Transverse colon (tissue), 4 donors: ENCODE measurements around the gene STAT5A. TPM values are rescaled to one million over a fixed set of nuclear protein-coding genes. Genes with fewer than 3 reads are reported as not detected.
"Not testable (repeated sequence)": the region's sequence is repeated elsewhere in the genome, so short reads cannot be mapped to it uniquely, and the experiment has no call there.

Experiments used
- DNase-seq: peaks from one replicate; pipeline ENCODE4 v3.0.0-alpha.2; 2019
- H3K27ac ChIP-seq, 4 donors: fragments of 200-600 bp; sonication (generic); 2 replicates each; pipeline ENCODE4 v1.5.1; 2016 to 2018; ENCODE audit warnings: inconsistent platforms in 4 of 4
- H3K27me3 ChIP-seq: fragments of 200-600 bp; sonication (generic); 2 replicates; pipeline ENCODE4 v1.5.1; 2017; ENCODE audit warnings: inconsistent platforms
- H3K36me3 ChIP-seq, 4 donors: fragments of 200-600 bp; sonication (generic); 2 replicates each; pipeline ENCODE4 v1.5.1; 2017 to 2019; ENCODE audit warnings: inconsistent platforms in 4 of 4
- H3K4me1 ChIP-seq, 4 donors: fragments of 200-600 bp; sonication (generic); 2 replicates each; pipeline ENCODE4 v1.5.1; 2017 to 2020; ENCODE audit warnings: inconsistent platforms in 4 of 4
- H3K4me3 ChIP-seq, 4 donors: fragments of 200-600 bp; sonication (generic); 1 replicate in 1 of 4; 2 replicates in 3 of 4; pipeline versions ENCODE4 v1.5.1 to v1.6.1; 2017 to 2019; ENCODE audit warnings: inconsistent platforms in 4 of 4
- H3K9me3 ChIP-seq, 2 donors: fragments of 200-600 bp; sonication (generic); 2 replicates each; pipeline ENCODE4 v1.5.1; 2017 to 2019; ENCODE audit warnings: inconsistent platforms in 2 of 2
- EP300 ChIP-seq: sonication (generic); formaldehyde crosslinking; IDR thresholded peaks from one replicate; pipeline ENCODE4 v1.6.1; 2017; ENCODE audit warnings: antibody characterized with exemption, low read depth
- POLR2A ChIP-seq: fragments of 450-650 bp; IDR thresholded peaks from one replicate; pipeline ENCODE4 v1.6.1; 2016; ENCODE audit warnings: antibody characterized with exemption, mild to moderate bottlenecking, moderate library complexity
- POLR2AphosphoS5 ChIP-seq, 3 donors: sonication (generic); formaldehyde crosslinking; IDR thresholded peaks; one replicate each; pipeline ENCODE4 v1.6.1; 2016; ENCODE audit warnings: antibody characterized with exemption in 3 of 3
- WGBS, 2 donors: methylation state at CpG; one replicate each; pipeline ENCODE4 v1.1.5; 2018; ENCODE audit warnings: low coverage in 1 of 2; 5-methylcytosine and 5-hydroxymethylcytosine counted together
- in situ Hi-C, 4 donors: fragments of 200-750 bp; cut with MboI; loops; one replicate each; pipeline versions ENCODE4 v1.15.0 to v1.15.1; 2017; ENCODE audit warnings: low sequenced_read_pairs in 3 of 4, low pct_ligation_motif_present in 1 of 4, low pct_unique_long_range_greater_than_20kb in 1 of 4
- intact Hi-C: fragments of 100-400 bp; cut with DNase I; formaldehyde crosslinking; loops from one replicate; pipeline ENCODE4 v1.15.1; 2023; ENCODE audit warnings: low total_unique reads
- total RNA-seq, 4 donors: library from RNA; depleted of rRNA; stranded (reverse); fragments of >200 nt; gene quantifications; one replicate each; pipeline ENCODE4 v1.1.0, GENCODE V29; 2016
- TF ChIP-seq, protein P1 (sequence below), 5 experiments: fragments of 200-600 bp in 3 of 5; fragments of 450-650 bp in 2 of 5; sonication (generic) in 3 of 5; IDR thresholded peaks; 1 replicate in 2 of 5; 2 replicates in 3 of 5; pipeline ENCODE4 v1.5.1; 2016 to 2017; ENCODE audit warnings: antibody characterized with exemption in 5 of 5, inconsistent platforms in 3 of 5, mild to moderate bottlenecking in 2 of 5, moderate library complexity in 1 of 5

The STAT5A gene
- 10 to 100 TPM; 36.2 to 93.7 (median 50.3) TPM for total RNA-seq

DNA sequence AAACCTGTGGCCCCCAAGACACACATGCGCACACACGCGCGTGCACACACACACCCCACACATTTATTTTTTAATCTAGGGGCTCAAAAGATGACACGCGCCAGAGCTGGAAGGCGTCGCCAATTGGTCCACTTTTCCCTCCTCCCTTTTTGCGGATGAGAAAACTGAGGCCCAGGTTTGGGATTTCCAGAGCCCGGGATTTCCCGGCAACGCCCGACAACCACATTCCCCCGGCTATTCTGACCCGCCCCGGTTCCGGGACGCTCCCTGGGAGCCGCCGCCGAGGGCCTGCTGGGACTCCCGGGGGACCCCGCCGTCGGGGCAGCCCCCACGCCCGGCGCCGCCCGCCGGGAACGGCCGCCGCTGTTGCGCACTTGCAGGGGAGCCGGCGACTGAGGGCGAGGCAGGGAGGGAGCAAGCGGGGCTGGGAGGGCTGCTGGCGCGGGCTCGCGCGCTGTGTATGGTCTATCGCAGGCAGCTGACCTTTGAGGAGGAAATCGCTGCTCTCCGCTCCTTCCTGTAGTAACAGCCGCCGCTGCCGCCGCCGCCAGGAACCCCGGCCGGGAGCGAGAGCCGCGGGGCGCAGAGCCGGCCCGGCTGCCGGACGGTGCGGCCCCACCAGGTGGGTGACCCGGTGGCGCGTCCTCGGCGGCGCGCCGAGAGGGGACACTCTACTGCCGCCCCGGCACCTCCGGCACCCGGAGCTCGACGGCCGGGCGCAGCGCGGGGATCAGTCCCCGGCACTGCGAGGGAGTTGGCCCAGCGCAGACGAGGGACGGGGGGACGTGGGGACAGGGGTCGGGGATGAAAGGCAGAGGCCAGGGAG, at the start of gene STAT5A:
Gene STAT5A (plus strand): TSS at position 522 of the 826 bp plus-strand sequence. CDS start 914 bp downstream, outside the sequence.
- WGBS, 2 donors = 0 to 12% methylated on average over 1 to 21 of the region's 88 CpGs
- in situ Hi-C loops (no loop called here), intact Hi-C loops (no loop called here)
- Histone ChIP-seq H3K4me1 (peaks cover 7 to 38% (median 27%) of the 10 kb centered on the region in 4 donors), H3K27ac (peak within 1 kb of the TSS; percentile 85 to 89 (median 88)), H3K36me3 (no peaks in the 10 kb centered on the region), H3K9me3 (no peaks in the 10 kb centered on the region), H3K4me3 (peak within 1 kb of the TSS; percentile 31 to 71 (median 48)), H3K27me3 (no peaks in the 10 kb centered on the region)
- peak; percentile 92 for DNase-seq
- TF ChIP-seq POLR2A (peak; percentile 67), EP300 (no peak), POLR2AphosphoS5 (IDR thresholded peaks at IDR 0.05) (peak; percentile 76 to 94 (median 86))
- TF ChIP-seq, protein P1, sequence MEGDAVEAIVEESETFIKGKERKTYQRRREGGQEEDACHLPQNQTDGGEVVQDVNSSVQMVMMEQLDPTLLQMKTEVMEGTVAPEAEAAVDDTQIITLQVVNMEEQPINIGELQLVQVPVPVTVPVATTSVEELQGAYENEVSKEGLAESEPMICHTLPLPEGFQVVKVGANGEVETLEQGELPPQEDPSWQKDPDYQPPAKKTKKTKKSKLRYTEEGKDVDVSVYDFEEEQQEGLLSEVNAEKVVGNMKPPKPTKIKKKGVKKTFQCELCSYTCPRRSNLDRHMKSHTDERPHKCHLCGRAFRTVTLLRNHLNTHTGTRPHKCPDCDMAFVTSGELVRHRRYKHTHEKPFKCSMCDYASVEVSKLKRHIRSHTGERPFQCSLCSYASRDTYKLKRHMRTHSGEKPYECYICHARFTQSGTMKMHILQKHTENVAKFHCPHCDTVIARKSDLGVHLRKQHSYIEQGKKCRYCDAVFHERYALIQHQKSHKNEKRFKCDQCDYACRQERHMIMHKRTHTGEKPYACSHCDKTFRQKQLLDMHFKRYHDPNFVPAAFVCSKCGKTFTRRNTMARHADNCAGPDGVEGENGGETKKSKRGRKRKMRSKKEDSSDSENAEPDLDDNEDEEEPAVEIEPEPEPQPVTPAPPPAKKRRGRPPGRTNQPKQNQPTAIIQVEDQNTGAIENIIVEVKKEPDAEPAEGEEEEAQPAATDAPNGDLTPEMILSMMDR (IDR thresholded peaks at IDR 0.05) = no peak

- WGBS, 2 donors = 88 to 91% methylated on average over 7 of the region's 7 CpGs
- H3K27ac ChIP-seq, H3K27me3 ChIP-seq, H3K36me3 ChIP-seq, DNase-seq, in situ Hi-C loops, H3K9me3 ChIP-seq, intact Hi-C loops, H3K4me3 ChIP-seq: not testable (repeated sequence)
- H3K4me1 ChIP-seq = peaks cover 0 to 10% (median 0%) of the 10 kb centered on the region in 4 donors
Measured at GRCh38 chr17:42239576-42239975, 48.7 kb upstream of the STAT5A start.

DNA sequence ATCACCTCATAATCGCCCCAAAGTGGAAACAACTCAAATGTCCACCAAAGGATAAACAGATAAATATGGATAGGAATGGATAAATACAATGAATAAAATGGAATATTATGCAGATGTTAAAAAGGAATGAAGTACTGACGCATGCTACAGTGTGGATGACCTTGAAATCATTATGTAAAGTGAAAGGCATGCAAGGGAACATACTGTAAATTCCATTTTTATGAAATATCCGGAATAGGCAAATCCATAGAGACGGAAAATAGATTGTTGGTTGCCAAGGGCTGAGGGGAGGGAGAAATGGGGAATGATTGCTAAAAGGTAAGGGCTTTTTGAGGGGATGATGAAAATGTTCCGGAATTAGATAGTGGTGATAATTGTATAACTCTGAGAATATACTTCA, 48.1 kb upstream of the STAT5A start:
- H3K4me1 ChIP-seq = peaks cover 0 to 7% (median 0%) of the 10 kb centered on the region in 4 donors
- in situ Hi-C loops = no loop called here
- no peaks in the 10 kb centered on the region for H3K36me3 ChIP-seq
- intact Hi-C loops = no loop called here
- TF ChIP-seq, protein P1 (IDR thresholded peaks at IDR 0.05) = no peak
- TF ChIP-seq POLR2A = no peak
- no peak overlapping the region for H3K4me3 ChIP-seq
- no peaks in the 10 kb centered on the region for H3K9me3 ChIP-seq
- no peaks in the 10 kb centered on the region for H3K27me3 ChIP-seq
- no peak overlapping the region for H3K27ac ChIP-seq
- DNase-seq = no peak
- WGBS, 2 donors = 88 to 90% methylated on average over 5 of the region's 5 CpGs

DNA sequence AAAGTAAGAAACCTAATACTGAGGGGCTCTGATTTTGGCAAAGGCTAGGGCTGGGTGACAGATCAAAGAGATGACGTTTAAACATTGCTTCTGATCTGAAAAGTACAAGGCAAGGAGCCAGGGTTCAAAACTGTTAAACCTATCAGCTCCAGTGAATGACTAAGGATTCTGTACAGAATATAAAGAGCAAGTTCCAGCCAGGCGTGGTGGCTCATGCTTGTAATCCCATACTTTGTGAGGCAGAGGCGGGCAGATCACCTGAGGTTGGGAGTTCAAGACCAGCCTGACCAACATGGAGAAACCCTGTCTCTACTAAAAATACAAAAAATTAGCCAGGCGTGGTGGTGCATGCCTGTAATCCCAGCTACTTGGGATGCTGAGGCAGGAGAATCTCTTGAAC, 47.4 kb upstream of the STAT5A start:
- H3K4me1 ChIP-seq, intact Hi-C loops, H3K4me3 ChIP-seq, H3K27me3 ChIP-seq, H3K36me3 ChIP-seq, DNase-seq, in situ Hi-C loops, H3K9me3 ChIP-seq, H3K27ac ChIP-seq: not testable (repeated sequence)
- WGBS, 2 donors = 84 to 100% methylated on average over 1 to 4 of the region's 4 CpGs

GRCh38 chr17:42241871-42242270, 46.4 kb upstream of the STAT5A start:
- 92% methylated on average over 1 of the region's 1 CpG for WGBS, 2 donors
- H3K36me3 ChIP-seq = no peaks in the 10 kb centered on the region
- no peak for DNase-seq
- peaks cover 0 to 14% (median 3%) of the 10 kb centered on the region in 4 donors for H3K4me1 ChIP-seq
- no peak overlapping the region for H3K4me3 ChIP-seq
- no peak overlapping the region for H3K27ac ChIP-seq
- H3K9me3 ChIP-seq = no peaks in the 10 kb centered on the region
- in situ Hi-C loops = no loop called here
- TF ChIP-seq POLR2AphosphoS5 (IDR thresholded peaks at IDR 0.05) (no peak), POLR2A (no peak)
- H3K27me3 ChIP-seq = no peaks in the 10 kb centered on the region
- intact Hi-C loops = no loop called here
